ENCODE measurements around the gene RBM4B. TPM values are rescaled to one million over a fixed set of nuclear protein-coding genes. Genes with fewer than 3 reads are reported as not detected.

The RBM4B gene
- total RNA-seq, 1 experiment from 2014 or later = 14.1 TPM

DNA sequence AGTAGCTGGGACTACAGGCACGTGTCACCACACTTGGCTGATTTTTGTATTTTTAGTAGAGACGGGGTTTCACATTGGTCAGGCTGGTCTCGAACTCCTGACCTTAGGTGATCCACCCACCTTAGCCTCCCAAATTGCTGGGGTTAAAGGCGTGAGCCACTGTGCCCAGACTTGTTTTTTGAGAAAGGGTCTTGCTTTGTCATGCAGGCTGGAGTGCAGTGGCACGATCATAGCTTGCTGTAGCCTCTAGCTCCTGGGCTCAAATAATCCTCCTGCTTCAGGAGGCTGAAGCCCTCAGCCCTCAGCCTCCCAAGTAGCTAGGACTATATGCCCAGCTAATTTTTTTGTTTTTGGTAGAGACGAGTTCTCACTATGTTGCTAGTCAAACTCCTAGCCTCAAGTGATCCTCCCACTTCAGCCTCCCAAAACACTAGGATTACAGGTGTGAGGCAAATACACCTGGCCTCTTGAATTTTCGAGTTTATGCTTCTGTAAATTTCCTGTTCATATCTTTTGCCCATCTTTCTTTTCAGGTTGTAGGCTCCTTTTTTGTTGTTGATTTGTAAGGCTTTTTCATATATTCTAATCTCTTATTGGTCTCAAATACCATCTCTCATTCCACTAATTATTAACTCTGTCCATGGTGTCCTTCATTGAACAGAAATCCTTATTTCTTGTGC, 3.4 kb upstream of the RBM4B start:
- ATAC-seq (no peak), DNase-seq (ENCODE audit: low spot score) (no peak)
- POLR2A ChIA-PET = no interaction called here
- CTCF ChIA-PET = interaction anchor here (1.3 kb wide), 1 partner anchor 190 kb away, joined by 4 read pairs; no protein-coding TSS in a partner anchor
- Mint-ChIP-seq H3K36me3 (peaks cover 13% of the 10 kb centered on the region), H3K27ac (no peak overlapping the region), H3K27me3 (ENCODE audit: low read depth) (no peaks in the 10 kb centered on the region), H3K4me3 (no peak overlapping the region), H3K9me3 (no peaks in the 10 kb centered on the region), H3K4me1 (peaks cover 18% of the 10 kb centered on the region)
- TF ChIP-seq SMAD4 (CRISPR knock-in tag; IDR thresholded peaks at IDR 0.05) (no peak), GABPB1 (CRISPR knock-in tag; IDR thresholded peaks at IDR 0.05) (no peak), ZNF138 (CRISPR knock-in tag; conservative IDR thresholded peaks at IDR 0.05) (no peak), RELA (CRISPR knock-in tag; IDR thresholded peaks at IDR 0.05; ENCODE audit: borderline replicate concordance) (no peak), ELF4 (CRISPR knock-in tag; IDR thresholded peaks at IDR 0.05; ENCODE audit: low read depth) (no peak), IRF2 (CRISPR knock-in tag; IDR thresholded peaks at IDR 0.05; ENCODE audit: borderline replicate concordance, low read depth) (no peak), ATF1 (CRISPR knock-in tag; IDR thresholded peaks at IDR 0.05) (no peak), CREM (CRISPR knock-in tag; IDR thresholded peaks at IDR 0.05) (no peak), GRHL2 (CRISPR knock-in tag; IDR thresholded peaks at IDR 0.05; ENCODE audit: insufficient replicate concordance, severe bottlenecking) (no peak), KAT7 (CRISPR knock-in tag; IDR thresholded peaks at IDR 0.05; ENCODE audit: borderline replicate concordance) (no peak), NFE2L1 (CRISPR knock-in tag; IDR thresholded peaks at IDR 0.05) (no peak), ZNF121 (CRISPR knock-in tag; IDR thresholded peaks at IDR 0.05) (no peak), CBFB (CRISPR knock-in tag; IDR thresholded peaks at IDR 0.05; ENCODE audit: low read depth) (no peak), ZNF263 (CRISPR knock-in tag; IDR thresholded peaks at IDR 0.05; ENCODE audit: low read depth) (no peak)
- TF ChIP-seq, protein P1, sequence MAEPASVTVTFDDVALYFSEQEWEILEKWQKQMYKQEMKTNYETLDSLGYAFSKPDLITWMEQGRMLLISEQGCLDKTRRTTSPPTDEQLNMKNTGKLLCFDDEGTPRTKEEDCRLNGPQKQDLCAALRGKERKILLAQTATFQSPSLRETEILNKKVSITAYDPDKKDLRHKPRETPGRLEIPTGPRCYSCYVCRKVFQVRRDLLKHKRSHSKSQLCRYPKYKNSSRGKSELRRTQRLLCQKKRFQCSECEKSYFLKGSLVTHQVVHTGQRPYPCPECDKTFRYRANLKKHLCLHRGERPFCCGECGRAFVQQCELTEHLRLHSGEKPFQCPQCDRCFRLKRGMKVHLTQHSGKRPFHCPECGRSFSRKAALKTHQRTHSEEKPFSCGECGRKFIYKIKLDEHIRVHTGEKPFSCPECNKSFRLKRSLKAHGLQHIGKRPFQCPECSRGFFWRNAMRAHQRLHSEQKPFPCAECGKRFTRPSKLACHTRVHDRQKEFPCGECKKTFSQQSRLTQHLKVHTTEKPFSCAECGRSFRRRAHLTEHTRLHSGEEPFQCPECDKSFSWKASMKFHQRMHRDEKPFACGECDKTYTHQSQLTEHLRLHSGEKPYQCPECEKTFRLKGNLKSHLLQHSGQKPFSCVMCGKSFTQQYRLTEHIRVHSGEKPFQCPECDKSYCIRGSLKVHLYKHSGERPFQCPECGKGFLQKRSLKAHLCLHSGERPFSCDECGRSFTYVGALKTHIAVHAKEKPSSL (CRISPR knock-in tag; conservative IDR thresholded peaks at IDR 0.05) = no peak
- TF ChIP-seq, protein P2, sequence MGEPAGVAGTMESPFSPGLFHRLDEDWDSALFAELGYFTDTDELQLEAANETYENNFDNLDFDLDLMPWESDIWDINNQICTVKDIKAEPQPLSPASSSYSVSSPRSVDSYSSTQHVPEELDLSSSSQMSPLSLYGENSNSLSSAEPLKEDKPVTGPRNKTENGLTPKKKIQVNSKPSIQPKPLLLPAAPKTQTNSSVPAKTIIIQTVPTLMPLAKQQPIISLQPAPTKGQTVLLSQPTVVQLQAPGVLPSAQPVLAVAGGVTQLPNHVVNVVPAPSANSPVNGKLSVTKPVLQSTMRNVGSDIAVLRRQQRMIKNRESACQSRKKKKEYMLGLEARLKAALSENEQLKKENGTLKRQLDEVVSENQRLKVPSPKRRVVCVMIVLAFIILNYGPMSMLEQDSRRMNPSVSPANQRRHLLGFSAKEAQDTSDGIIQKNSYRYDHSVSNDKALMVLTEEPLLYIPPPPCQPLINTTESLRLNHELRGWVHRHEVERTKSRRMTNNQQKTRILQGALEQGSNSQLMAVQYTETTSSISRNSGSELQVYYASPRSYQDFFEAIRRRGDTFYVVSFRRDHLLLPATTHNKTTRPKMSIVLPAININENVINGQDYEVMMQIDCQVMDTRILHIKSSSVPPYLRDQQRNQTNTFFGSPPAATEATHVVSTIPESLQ (CRISPR knock-in tag; IDR thresholded peaks at IDR 0.05) = no peak
- TF ChIP-seq, protein P3, sequence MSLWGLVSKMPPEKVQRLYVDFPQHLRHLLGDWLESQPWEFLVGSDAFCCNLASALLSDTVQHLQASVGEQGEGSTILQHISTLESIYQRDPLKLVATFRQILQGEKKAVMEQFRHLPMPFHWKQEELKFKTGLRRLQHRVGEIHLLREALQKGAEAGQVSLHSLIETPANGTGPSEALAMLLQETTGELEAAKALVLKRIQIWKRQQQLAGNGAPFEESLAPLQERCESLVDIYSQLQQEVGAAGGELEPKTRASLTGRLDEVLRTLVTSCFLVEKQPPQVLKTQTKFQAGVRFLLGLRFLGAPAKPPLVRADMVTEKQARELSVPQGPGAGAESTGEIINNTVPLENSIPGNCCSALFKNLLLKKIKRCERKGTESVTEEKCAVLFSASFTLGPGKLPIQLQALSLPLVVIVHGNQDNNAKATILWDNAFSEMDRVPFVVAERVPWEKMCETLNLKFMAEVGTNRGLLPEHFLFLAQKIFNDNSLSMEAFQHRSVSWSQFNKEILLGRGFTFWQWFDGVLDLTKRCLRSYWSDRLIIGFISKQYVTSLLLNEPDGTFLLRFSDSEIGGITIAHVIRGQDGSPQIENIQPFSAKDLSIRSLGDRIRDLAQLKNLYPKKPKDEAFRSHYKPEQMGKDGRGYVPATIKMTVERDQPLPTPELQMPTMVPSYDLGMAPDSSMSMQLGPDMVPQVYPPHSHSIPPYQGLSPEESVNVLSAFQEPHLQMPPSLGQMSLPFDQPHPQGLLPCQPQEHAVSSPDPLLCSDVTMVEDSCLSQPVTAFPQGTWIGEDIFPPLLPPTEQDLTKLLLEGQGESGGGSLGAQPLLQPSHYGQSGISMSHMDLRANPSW (CRISPR knock-in tag; conservative IDR thresholded peaks at IDR 0.05; ENCODE audit: low read depth) = no peak
- TF ChIP-seq, protein P4, sequence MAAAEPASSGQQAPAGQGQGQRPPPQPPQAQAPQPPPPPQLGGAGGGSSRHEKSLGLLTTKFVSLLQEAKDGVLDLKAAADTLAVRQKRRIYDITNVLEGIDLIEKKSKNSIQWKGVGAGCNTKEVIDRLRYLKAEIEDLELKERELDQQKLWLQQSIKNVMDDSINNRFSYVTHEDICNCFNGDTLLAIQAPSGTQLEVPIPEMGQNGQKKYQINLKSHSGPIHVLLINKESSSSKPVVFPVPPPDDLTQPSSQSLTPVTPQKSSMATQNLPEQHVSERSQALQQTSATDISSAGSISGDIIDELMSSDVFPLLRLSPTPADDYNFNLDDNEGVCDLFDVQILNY (CRISPR knock-in tag; IDR thresholded peaks at IDR 0.05) = no peak
- TF ChIP-seq, protein P5, sequence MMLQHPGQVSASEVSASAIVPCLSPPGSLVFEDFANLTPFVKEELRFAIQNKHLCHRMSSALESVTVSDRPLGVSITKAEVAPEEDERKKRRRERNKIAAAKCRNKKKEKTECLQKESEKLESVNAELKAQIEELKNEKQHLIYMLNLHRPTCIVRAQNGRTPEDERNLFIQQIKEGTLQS (CRISPR knock-in tag; conservative IDR thresholded peaks at IDR 0.05) = no peak
- TF ChIP-seq, protein P6, sequence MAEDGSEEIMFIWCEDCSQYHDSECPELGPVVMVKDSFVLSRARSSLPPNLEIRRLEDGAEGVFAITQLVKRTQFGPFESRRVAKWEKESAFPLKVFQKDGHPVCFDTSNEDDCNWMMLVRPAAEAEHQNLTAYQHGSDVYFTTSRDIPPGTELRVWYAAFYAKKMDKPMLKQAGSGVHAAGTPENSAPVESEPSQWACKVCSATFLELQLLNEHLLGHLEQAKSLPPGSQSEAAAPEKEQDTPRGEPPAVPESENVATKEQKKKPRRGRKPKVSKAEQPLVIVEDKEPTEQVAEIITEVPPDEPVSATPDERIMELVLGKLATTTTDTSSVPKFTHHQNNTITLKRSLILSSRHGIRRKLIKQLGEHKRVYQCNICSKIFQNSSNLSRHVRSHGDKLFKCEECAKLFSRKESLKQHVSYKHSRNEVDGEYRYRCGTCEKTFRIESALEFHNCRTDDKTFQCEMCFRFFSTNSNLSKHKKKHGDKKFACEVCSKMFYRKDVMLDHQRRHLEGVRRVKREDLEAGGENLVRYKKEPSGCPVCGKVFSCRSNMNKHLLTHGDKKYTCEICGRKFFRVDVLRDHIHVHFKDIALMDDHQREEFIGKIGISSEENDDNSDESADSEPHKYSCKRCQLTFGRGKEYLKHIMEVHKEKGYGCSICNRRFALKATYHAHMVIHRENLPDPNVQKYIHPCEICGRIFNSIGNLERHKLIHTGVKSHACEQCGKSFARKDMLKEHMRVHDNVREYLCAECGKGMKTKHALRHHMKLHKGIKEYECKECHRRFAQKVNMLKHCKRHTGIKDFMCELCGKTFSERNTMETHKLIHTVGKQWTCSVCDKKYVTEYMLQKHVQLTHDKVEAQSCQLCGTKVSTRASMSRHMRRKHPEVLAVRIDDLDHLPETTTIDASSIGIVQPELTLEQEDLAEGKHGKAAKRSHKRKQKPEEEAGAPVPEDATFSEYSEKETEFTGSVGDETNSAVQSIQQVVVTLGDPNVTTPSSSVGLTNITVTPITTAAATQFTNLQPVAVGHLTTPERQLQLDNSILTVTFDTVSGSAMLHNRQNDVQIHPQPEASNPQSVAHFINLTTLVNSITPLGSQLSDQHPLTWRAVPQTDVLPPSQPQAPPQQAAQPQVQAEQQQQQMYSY (CRISPR knock-in tag; IDR thresholded peaks at IDR 0.05) = no peak

All from WTC11 (cell line).